Stimulated activated CD4-positive, alpha-beta T cell treated with anti-CD3 and anti-CD28 coated beads, Interleukin-12 subunit alpha, Interleukin-12 subunit beta, amount 100 ng/mL, for 4 hours (primary cell): ENCODE measurements around the gene RNH1.

Source experiments
- DNase-seq: peaks from one replicate; pipeline ENCODE4 v3.0.0-alpha.2; 2020

The RNH1 gene

GRCh38 chr11:497565-498296 lies 9.3 kb downstream of the RNH1 start:
- DNase-seq, result no peak

- no peak for DNase-seq
Observed at GRCh38 chr11:496834-497564, 10.0 kb downstream of the RNH1 start.

GRCh38 chr11:495537-495931 lies 11.5 kb downstream of the RNH1 start:
- DNase-seq, result no peak

GRCh38 chr11:494761-495536 lies 12.1 kb downstream of the RNH1 start:
- DNase-seq, result no peak

GRCh38 chr11:492427-493226 lies 14.4 kb downstream of the RNH1 start:
- DNase-seq, result no peak

- no peak for DNase-seq
Observed at GRCh38 chr11:491358-491757, 15.7 kb downstream of the RNH1 start.

- DNase-seq, result no peak
Observed at GRCh38 chr11:490930-491260, 16.1 kb downstream of the RNH1 start.

- no peak for DNase-seq
Observed at GRCh38 chr11:490186-490929, 16.7 kb downstream of the RNH1 start.

GRCh38 chr11:489610-490185 lies 17.3 kb downstream of the RNH1 start:
- no peak for DNase-seq

GRCh38 chr11:488992-489391 lies 18.1 kb downstream of the RNH1 start:
- no peak for DNase-seq

GRCh38 chr11:488579-488978 lies 18.5 kb downstream of the RNH1 start:
- no peak for DNase-seq

- DNase-seq, result no peak
Observed at GRCh38 chr11:488062-488461, 19.0 kb downstream of the RNH1 start.

- no peak for DNase-seq
Observed at GRCh38 chr11:487571-488021, 19.4 kb downstream of the RNH1 start.

- no peak for DNase-seq
Observed at GRCh38 chr11:486189-486588, 20.9 kb downstream of the RNH1 start.

GRCh38 chr11:484616-485015 lies 22.4 kb downstream of the RNH1 start:
- DNase-seq, result no peak

- no peak for DNase-seq
Observed at GRCh38 chr11:479311-479710, 27.7 kb downstream of the RNH1 start.

- no peak for DNase-seq
Observed at GRCh38 chr11:477052-477715, 29.9 kb downstream of the RNH1 start.

GRCh38 chr11:476416-476815 lies 30.6 kb downstream of the RNH1 start:
- no peak for DNase-seq

GRCh38 chr11:475941-476340 lies 31.1 kb downstream of the RNH1 start:
- DNase-seq, result no peak

- DNase-seq, result no peak
Observed at GRCh38 chr11:474914-475506, 32.0 kb downstream of the RNH1 start.
